PFSK-1 (cell line): Measurements from ENCODE around the gene CDH15.

Experiments used
- POLR2AphosphoS5 ChIP-seq: IDR thresholded peaks from 2 replicates; pipeline ENCODE4 v1.6.1; 2012; ENCODE audit warnings: low read depth, mild to moderate bottlenecking, control low read depth, low read length, moderate library complexity
- SIN3A ChIP-seq: IDR thresholded peaks from 2 replicates; pipeline ENCODE4 v1.6.1; 2012; ENCODE audit warnings: mild to moderate bottlenecking, low read length, moderate library complexity, borderline replicate concordance; ENCODE audit not compliant: insufficient read depth
- TAF1 ChIP-seq: IDR thresholded peaks from 2 replicates; pipeline ENCODE4 v1.6.1; 2012; ENCODE audit warnings: low read length, control low read depth, borderline replicate concordance; ENCODE audit not compliant: insufficient read depth
- TF ChIP-seq, protein P1 (sequence below), 2 experiments: IDR thresholded peaks; 2 replicates each; pipeline versions ENCODE4 v1.6.1 to v1.8.0; 2011 to 2012; ENCODE audit warnings: low read depth in 2 of 2, low read length in 2 of 2, control low read depth in 1 of 2, inconsistent platforms in 1 of 2, mild to moderate bottlenecking in 1 of 2, moderate library complexity in 1 of 2; ENCODE audit not compliant: insufficient read depth in 1 of 2

GRCh38 chr16:89149386-89149785 is 22.2 kb upstream of the CDH15 start:
- no peak for TF ChIP-seq TAF1
- TF ChIP-seq, protein P1, sequence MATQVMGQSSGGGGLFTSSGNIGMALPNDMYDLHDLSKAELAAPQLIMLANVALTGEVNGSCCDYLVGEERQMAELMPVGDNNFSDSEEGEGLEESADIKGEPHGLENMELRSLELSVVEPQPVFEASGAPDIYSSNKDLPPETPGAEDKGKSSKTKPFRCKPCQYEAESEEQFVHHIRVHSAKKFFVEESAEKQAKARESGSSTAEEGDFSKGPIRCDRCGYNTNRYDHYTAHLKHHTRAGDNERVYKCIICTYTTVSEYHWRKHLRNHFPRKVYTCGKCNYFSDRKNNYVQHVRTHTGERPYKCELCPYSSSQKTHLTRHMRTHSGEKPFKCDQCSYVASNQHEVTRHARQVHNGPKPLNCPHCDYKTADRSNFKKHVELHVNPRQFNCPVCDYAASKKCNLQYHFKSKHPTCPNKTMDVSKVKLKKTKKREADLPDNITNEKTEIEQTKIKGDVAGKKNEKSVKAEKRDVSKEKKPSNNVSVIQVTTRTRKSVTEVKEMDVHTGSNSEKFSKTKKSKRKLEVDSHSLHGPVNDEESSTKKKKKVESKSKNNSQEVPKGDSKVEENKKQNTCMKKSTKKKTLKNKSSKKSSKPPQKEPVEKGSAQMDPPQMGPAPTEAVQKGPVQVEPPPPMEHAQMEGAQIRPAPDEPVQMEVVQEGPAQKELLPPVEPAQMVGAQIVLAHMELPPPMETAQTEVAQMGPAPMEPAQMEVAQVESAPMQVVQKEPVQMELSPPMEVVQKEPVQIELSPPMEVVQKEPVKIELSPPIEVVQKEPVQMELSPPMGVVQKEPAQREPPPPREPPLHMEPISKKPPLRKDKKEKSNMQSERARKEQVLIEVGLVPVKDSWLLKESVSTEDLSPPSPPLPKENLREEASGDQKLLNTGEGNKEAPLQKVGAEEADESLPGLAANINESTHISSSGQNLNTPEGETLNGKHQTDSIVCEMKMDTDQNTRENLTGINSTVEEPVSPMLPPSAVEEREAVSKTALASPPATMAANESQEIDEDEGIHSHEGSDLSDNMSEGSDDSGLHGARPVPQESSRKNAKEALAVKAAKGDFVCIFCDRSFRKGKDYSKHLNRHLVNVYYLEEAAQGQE (IDR thresholded peaks at IDR 0.05; ENCODE audit: insufficient read depth in 1 of 2, low read depth in 2 of 2, low read length in 2 of 2) = no peak
- TF ChIP-seq POLR2AphosphoS5 = no peak
- no peak for TF ChIP-seq SIN3A
